IMR-90 (cell line): Measurements from ENCODE around the gene STK36. TPM values are rescaled to one million over a fixed set of nuclear protein-coding genes. Genes with fewer than 3 reads are reported as not detected.
A peak's percentile ranks its signal among the peaks of the same experiment; 100 is the strongest.

Experiments used
- ATAC-seq: fragments of 200-7000 bp; cut with Tn5 transposase; 2 replicates; pipeline ENCODE4 v1.9.1; 2020; ENCODE audit warnings: low read depth, mild to moderate bottlenecking, moderate library complexity
- BruUV-seq: library from RNA; stranded (reverse); fragments of 400-500 nt; replicated peaks from 2 replicates; lab custom pipeline; 2021; lab: Mats Ljungman, UMichigan
- CTCF ChIA-PET: fragments of 300-600 bp; formaldehyde crosslinking; extraction: SDS; loops from one replicate; lab custom pipeline; 2021; ENCODE audit warnings: antibody characterized with exemption; lab: Yijun Ruan, JAX
- POLR2A ChIA-PET: fragments of 300-600 bp; sonication (Branson Sonifier 250); formaldehyde crosslinking; loops from one replicate; lab custom pipeline; 2022; ENCODE audit warnings: antibody characterized with exemption; ENCODE audit not compliant: unreplicated experiment; lab: Charles Lee
- DNase-seq: peaks from one replicate; pipeline ENCODE4 v3.0.0; 2013
- H2AFZ ChIP-seq: replicated peaks from 2 replicates; pipeline ENCODE3; 2013; ENCODE audit warnings: low read length, mild to moderate bottlenecking; ENCODE audit not compliant: poor library complexity
- H2AK5ac ChIP-seq: 2 replicates; pipeline ENCODE4 v1.6.1; 2013; ENCODE audit warnings: low read depth, low read length, inconsistent platforms
- H2AK9ac ChIP-seq: replicated peaks from 2 replicates; pipeline ENCODE3; 2013; ENCODE audit warnings: mild to moderate bottlenecking, low read depth, low read length, moderate library complexity; ENCODE audit not compliant: poor library complexity
- H2BK120ac ChIP-seq: 2 replicates; pipeline ENCODE4 v1.6.1; 2013; ENCODE audit warnings: low read depth, low read length, inconsistent platforms
- H2BK15ac ChIP-seq: 3 replicates; pipeline ENCODE4 v1.6.1; 2013; ENCODE audit warnings: low read depth, low read length, inconsistent platforms
- H2BK20ac ChIP-seq: 2 replicates; pipeline ENCODE4 v1.6.1; 2013; ENCODE audit warnings: low read depth, mild to moderate bottlenecking, inconsistent platforms, low read length, moderate library complexity
- H2BK5ac ChIP-seq: 2 replicates; pipeline ENCODE4 v1.6.1; 2013; ENCODE audit warnings: mild to moderate bottlenecking, low read depth, low read length, inconsistent platforms; ENCODE audit not compliant: poor library complexity, severe bottlenecking
- H3K14ac ChIP-seq: replicated peaks from 2 replicates; pipeline ENCODE4 v1.6.1; 2013; ENCODE audit warnings: low read depth, low read length, inconsistent platforms
- H3K18ac ChIP-seq: 2 replicates; pipeline ENCODE4 v1.6.1; 2013; ENCODE audit warnings: low read depth, low read length, control low read depth
- H3K23ac ChIP-seq: 2 replicates; pipeline ENCODE4 v1.6.1; 2013; ENCODE audit warnings: low read depth, low read length, inconsistent platforms
- H3K27ac ChIP-seq: 2 replicates; pipeline ENCODE4 v1.5.1; 2013; ENCODE audit warnings: mild to moderate bottlenecking, control low read depth, low read length; ENCODE audit not compliant: insufficient read depth
- H3K27me3 ChIP-seq: 2 replicates; pipeline ENCODE4 v1.6.1; 2013; ENCODE audit warnings: low read length; ENCODE audit not compliant: control insufficient read depth, insufficient read depth
- H3K36me3 ChIP-seq: 2 replicates; pipeline ENCODE4 v1.6.1; 2013; ENCODE audit warnings: low read length, mixed read lengths; ENCODE audit not compliant: control insufficient read depth, insufficient read depth
- H3K4ac ChIP-seq: 2 replicates; pipeline ENCODE4 v1.6.1; 2013; ENCODE audit warnings: low read depth, low read length, inconsistent platforms
- H3K4me1 ChIP-seq: 2 replicates; pipeline ENCODE4 v1.6.1; 2013; ENCODE audit warnings: low read length, mixed read lengths; ENCODE audit not compliant: control insufficient read depth, insufficient read depth
- H3K4me2 ChIP-seq: 2 replicates; pipeline ENCODE4 v1.6.1; 2013; ENCODE audit warnings: low read depth, mild to moderate bottlenecking, control low read depth, low read length, moderate library complexity
- H3K4me3 ChIP-seq: 2 replicates; pipeline ENCODE4 v1.5.1; 2013; ENCODE audit warnings: low read depth, mild to moderate bottlenecking, control low read depth, low read length, moderate library complexity; ENCODE audit not compliant: insufficient read depth
- H3K56ac ChIP-seq: 2 replicates; pipeline ENCODE4 v1.6.1; 2013; ENCODE audit warnings: low read length, inconsistent platforms; ENCODE audit not compliant: insufficient read depth; ENCODE audit errors: extremely low read depth
- H3K79me1 ChIP-seq, 2 experiments: 2 replicates each; pipeline ENCODE4 v1.6.1; 2013; ENCODE audit warnings: low read length in 2 of 2, inconsistent platforms in 1 of 2, low read depth in 1 of 2
- H3K9ac ChIP-seq: 2 replicates; pipeline ENCODE4 v1.6.1; 2013; ENCODE audit warnings: low read depth, low read length, control low read depth
- H3K9me1 ChIP-seq: 2 replicates; pipeline ENCODE4 v1.6.1; 2013; ENCODE audit warnings: low read length, inconsistent platforms; ENCODE audit not compliant: insufficient read depth
- H3K9me3 ChIP-seq: 2 replicates; pipeline ENCODE4 v1.6.1; 2013; ENCODE audit warnings: low read length; ENCODE audit not compliant: control insufficient read depth, insufficient read depth
- H4K20me1 ChIP-seq: 2 replicates; pipeline ENCODE4 v1.6.1; 2013; ENCODE audit warnings: low read length, inconsistent platforms; ENCODE audit not compliant: insufficient read depth
- H4K5ac ChIP-seq: 2 replicates; pipeline ENCODE4 v1.6.1; 2013; ENCODE audit warnings: mild to moderate bottlenecking, low read depth, low read length, control low read depth
- H4K8ac ChIP-seq, 2 experiments: 2 replicates each; pipeline ENCODE4 v1.6.1; 2013; ENCODE audit warnings: low read depth in 2 of 2, low read length in 2 of 2, control low read depth in 1 of 2, inconsistent platforms in 1 of 2
- H4K91ac ChIP-seq: 2 replicates; pipeline ENCODE4 v1.6.1; 2013; ENCODE audit warnings: low read depth, low read length, inconsistent platforms; ENCODE audit not compliant: insufficient read depth
- BHLHE40 ChIP-seq: fragments of 150-350 bp; IDR thresholded peaks from 2 replicates; pipeline ENCODE4 v1.6.1; 2016; ENCODE audit warnings: mild to moderate bottlenecking, low read depth, low read length
- FOS ChIP-seq: fragments of 150-350 bp; IDR thresholded peaks from 2 replicates; pipeline ENCODE4 v1.6.1; 2016; ENCODE audit warnings: low read depth, low read length
- MXI1 ChIP-seq: IDR thresholded peaks from 2 replicates; pipeline ENCODE4 v1.6.1; 2012; ENCODE audit warnings: low read depth, mild to moderate bottlenecking, low read length, moderate library complexity, borderline replicate concordance
- NFE2L2 ChIP-seq: fragments of 150-350 bp; IDR thresholded peaks from 2 replicates; pipeline ENCODE4 v1.6.1; 2016; ENCODE audit warnings: low read depth, mild to moderate bottlenecking, low read length
- POLR2A ChIP-seq: IDR thresholded peaks from 2 replicates; pipeline ENCODE4 v1.6.1; 2012; ENCODE audit warnings: mild to moderate bottlenecking, low read depth, low read length
- WGBS, 2 experiments: methylation state at CpG; one replicate each; pipeline versions ENCODE4 v1.1.5 to v1.1.7; 2013; ENCODE audit warnings: missing lambda C conversion rate in 2 of 2; ENCODE audit not compliant: insufficient read length in 1 of 2; ENCODE audit errors: extremely low coverage in 2 of 2; 5-methylcytosine and 5-hydroxymethylcytosine counted together
- dilution Hi-C: fragments of 300-500 bp; cut with HindIII; formaldehyde crosslinking; loops from one replicate; pipeline ENCODE4 v1.14.3; 2018; ENCODE audit warnings: low sequenced_read_pairs; ENCODE audit not compliant: unreplicated experiment
- in situ Hi-C: fragments of 300-500 bp; cut with MboI; formaldehyde crosslinking; loops from 3 replicates; pipeline ENCODE4 v1.14.3; 2019; ENCODE audit warnings: low sequenced_read_pairs, inconsistent platforms, mixed read lengths
- intact Hi-C: fragments of 100-400 bp; cut with micrococcal nuclease; formaldehyde crosslinking; loops from 2 replicates; pipeline ENCODE4 v1.10.0; 2022
- polyA plus RNA-seq, 3 experiments: library from polyadenylated mRNA; depleted of rRNA; stranded (reverse); fragments of >200 nt; gene quantifications; 2 replicates each; pipeline ENCODE4 v1.2.3, GENCODE V29; 2012; ENCODE audit warnings: low replicate concordance in 1 of 3
- total RNA-seq: library from RNA; depleted of rRNA; stranded (reverse); fragments of >200 nt; gene quantifications from 2 replicates; pipeline ENCODE4 v1.2.3, GENCODE V29; 2012
- TF ChIP-seq, protein P1 (sequence below): fragments of 150-350 bp; IDR thresholded peaks from 2 replicates; pipeline ENCODE4 v1.6.1; 2016; ENCODE audit warnings: low read depth, mild to moderate bottlenecking, low read length, moderate library complexity, borderline replicate concordance
- TF ChIP-seq, protein P2 (sequence below): conservative IDR thresholded peaks from 2 replicates; pipeline ENCODE4 v1.5.1; 2012; ENCODE audit warnings: mild to moderate bottlenecking, low read depth, low read length, improper control_type of control experiment

The STK36 gene
- total and polyA plus RNA-seq, 2 of the 4 experiments (the other 2 are of a cell fraction) = 17.6 to 44.5 TPM

DNA sequence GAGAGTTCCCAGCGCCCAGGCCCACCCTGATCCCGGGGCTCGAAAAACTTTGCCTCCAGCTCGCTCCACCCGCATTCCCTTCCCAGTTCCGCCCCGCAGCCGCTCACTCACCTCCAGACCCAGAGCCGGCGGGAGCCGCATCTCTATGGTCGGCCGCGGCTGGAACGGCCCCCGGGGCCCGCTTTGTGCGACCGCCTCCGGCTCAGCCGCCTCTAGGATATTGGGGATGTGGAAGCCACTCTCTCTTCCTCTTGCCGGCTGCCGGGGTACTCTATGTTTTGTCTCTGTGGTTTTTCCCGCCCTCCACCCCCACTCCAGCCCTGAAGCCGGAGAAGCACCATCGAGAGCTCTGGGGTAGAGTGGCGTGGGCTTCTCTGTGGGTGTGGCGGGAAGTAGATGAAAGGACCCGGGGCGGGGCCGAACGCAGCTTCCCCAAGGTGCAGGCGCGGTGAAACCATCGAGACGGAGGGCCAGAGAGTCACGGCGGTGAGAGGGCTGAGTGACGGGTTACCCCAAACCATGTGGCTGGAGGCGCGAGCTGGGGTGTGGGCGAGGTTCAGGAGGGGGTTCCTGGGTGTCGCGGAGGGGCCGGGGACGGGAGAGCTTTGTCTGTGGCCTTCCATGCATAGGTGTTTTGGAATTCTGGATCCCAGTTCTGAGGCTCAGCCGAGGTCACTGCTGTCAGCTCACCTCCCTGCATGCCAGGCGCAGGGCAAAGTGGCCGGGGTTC lies 12.5 kb upstream of the STK36 start, which contains the start of the genes BCS1L and ZNF142:
BCS1L (plus strand) TSS at position 426 of the 730 bp plus-strand sequence. CDS start 1,305 bp downstream, outside the sequence.
ZNF142 (minus strand) TSS at position 366 of the 730 bp plus-strand sequence. CDS start 3,194 bp downstream, outside the sequence.
- 0% methylated on average over 12 of the region's 49 CpGs; no CpG with 5 or more reads in 1 of the 2 experiments for WGBS, 2 experiments
- Histone ChIP-seq H3K27ac (peak within 1 kb of the TSS; percentile 46), H3K79me1 (peaks cover 22 to 45% of the 10 kb centered on the region in 2 experiments), H3K4ac (peak within 1 kb of the TSS; percentile 84), H3K18ac (no peak within 1 kb of the TSS), H4K8ac (peak within 1 kb of the TSS; percentile 82 to 91), H4K20me1 (no peaks in the 10 kb centered on the region), H4K91ac (peak within 1 kb of the TSS; percentile 36), H3K36me3 (peaks cover 40% of the 10 kb centered on the region), H3K56ac (peak within 1 kb of the TSS; percentile 66), H4K5ac (peak within 1 kb of the TSS; percentile 50), H3K23ac (peak within 1 kb of the TSS; percentile 86), H3K4me2 (peak within 1 kb of the TSS; percentile 94), H2AK5ac (peak within 1 kb of the TSS; percentile 6; the same call in 1 of the 2 replicates), H2BK15ac (no peak within 1 kb of the TSS; the same call in 2 of the 3 replicates), H2BK20ac (no peak within 1 kb of the TSS), H3K9me1 (peaks cover 8% of the 10 kb centered on the region; the same call in 1 of the 2 replicates), H3K9me3 (no peaks in the 10 kb centered on the region), H2AFZ (peak within 1 kb of the TSS; percentile 97), H3K4me1 (peaks cover 3% of the 10 kb centered on the region; the same call in 1 of the 2 replicates), H3K14ac (peak within 1 kb of the TSS; percentile 89), H3K9ac (peak within 1 kb of the TSS; percentile 85), H3K4me3 (peak within 1 kb of the TSS; percentile 76), H3K27me3 (no peaks in the 10 kb centered on the region), H2AK9ac (peak within 1 kb of the TSS; percentile 96), H2BK5ac (peak within 1 kb of the TSS; percentile 46), H2BK120ac (peak within 1 kb of the TSS; percentile 58; the same call in 1 of the 2 replicates)
- TF ChIP-seq POLR2A = no peak
- TF ChIP-seq, protein P1, sequence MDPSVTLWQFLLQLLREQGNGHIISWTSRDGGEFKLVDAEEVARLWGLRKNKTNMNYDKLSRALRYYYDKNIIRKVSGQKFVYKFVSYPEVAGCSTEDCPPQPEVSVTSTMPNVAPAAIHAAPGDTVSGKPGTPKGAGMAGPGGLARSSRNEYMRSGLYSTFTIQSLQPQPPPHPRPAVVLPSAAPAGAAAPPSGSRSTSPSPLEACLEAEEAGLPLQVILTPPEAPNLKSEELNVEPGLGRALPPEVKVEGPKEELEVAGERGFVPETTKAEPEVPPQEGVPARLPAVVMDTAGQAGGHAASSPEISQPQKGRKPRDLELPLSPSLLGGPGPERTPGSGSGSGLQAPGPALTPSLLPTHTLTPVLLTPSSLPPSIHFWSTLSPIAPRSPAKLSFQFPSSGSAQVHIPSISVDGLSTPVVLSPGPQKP = no peak
- TF ChIP-seq NFE2L2 = no peak
- TF ChIP-seq BHLHE40 = no peak
- TF ChIP-seq, protein P2, sequence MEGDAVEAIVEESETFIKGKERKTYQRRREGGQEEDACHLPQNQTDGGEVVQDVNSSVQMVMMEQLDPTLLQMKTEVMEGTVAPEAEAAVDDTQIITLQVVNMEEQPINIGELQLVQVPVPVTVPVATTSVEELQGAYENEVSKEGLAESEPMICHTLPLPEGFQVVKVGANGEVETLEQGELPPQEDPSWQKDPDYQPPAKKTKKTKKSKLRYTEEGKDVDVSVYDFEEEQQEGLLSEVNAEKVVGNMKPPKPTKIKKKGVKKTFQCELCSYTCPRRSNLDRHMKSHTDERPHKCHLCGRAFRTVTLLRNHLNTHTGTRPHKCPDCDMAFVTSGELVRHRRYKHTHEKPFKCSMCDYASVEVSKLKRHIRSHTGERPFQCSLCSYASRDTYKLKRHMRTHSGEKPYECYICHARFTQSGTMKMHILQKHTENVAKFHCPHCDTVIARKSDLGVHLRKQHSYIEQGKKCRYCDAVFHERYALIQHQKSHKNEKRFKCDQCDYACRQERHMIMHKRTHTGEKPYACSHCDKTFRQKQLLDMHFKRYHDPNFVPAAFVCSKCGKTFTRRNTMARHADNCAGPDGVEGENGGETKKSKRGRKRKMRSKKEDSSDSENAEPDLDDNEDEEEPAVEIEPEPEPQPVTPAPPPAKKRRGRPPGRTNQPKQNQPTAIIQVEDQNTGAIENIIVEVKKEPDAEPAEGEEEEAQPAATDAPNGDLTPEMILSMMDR = no peak
- TF ChIP-seq FOS = no peak
- peak; percentile 90 for TF ChIP-seq MXI1
- dilution Hi-C loops = no loop called here
- POLR2A ChIA-PET = interaction anchor here (0.6 to 1.0 kb wide), 2 partner anchors 58 to 123 kb away, joined by 3 to 4 read pairs; no protein-coding TSS in a partner anchor
- intact Hi-C loops = loop anchor here (1.0 kb wide), 2 partner anchors 28 to 188 kb away; no protein-coding TSS in a partner anchor
- in situ Hi-C loops = loop anchor here (10.0 kb wide), 1 partner anchor 255 kb away; no protein-coding TSS in a partner anchor
- DNase-seq (peak; percentile 76), ATAC-seq (peak; percentile 96)
- BruUV-seq = no TSS peak
- CTCF ChIA-PET = interaction anchor here (0.8 to 1.6 kb wide), 4 partner anchors 10 to 188 kb away, joined by 3 to 4 read pairs (median 3); no protein-coding TSS in a partner anchor
